SK-N-SH treated with all-trans-retinoic acid at 6 μM for 48 hours (cell line): ENCODE measurements around the gene IQCC.

Experiments
- CREB5 ChIP-seq: fragments of 250-450 bp; sonication (Bioruptor Pico); IDR thresholded peaks from 2 replicates; pipeline ENCODE4 v1.5.1; 2020; ENCODE audit warnings: low read depth, mild to moderate bottlenecking, moderate library complexity
- CSRNP3 ChIP-seq: fragments of 250-450 bp; sonication (Bioruptor Pico); IDR thresholded peaks from 2 replicates; pipeline ENCODE4 v1.5.1; 2021; ENCODE audit warnings: mild to moderate bottlenecking, moderate library complexity
- ESRRG ChIP-seq: fragments of 250-450 bp; sonication (Bioruptor Pico); IDR thresholded peaks from 2 replicates; pipeline ENCODE4 v1.6.1; 2021; ENCODE audit warnings: mild to moderate bottlenecking
- PATZ1 ChIP-seq: fragments of 250-450 bp; sonication (Bioruptor Pico); IDR thresholded peaks from 2 replicates; pipeline ENCODE4 v1.8.0; 2020; ENCODE audit warnings: mild to moderate bottlenecking, moderate library complexity, borderline replicate concordance
- POU6F1 ChIP-seq: fragments of 250-450 bp; sonication (Bioruptor Pico); IDR thresholded peaks from 2 replicates; pipeline ENCODE4 v1.8.0; 2021; ENCODE audit warnings: low read depth, mild to moderate bottlenecking, moderate library complexity, borderline replicate concordance
- RARB ChIP-seq: fragments of 250-450 bp; sonication (Bioruptor Pico); IDR thresholded peaks from 2 replicates; pipeline ENCODE4 v1.8.0; 2021; ENCODE audit warnings: mild to moderate bottlenecking, moderate library complexity
- SNAI2 ChIP-seq: fragments of 250-450 bp; sonication (Bioruptor Pico); IDR thresholded peaks from 2 replicates; pipeline ENCODE4 v1.5.0; 2020; ENCODE audit warnings: mild to moderate bottlenecking, moderate library complexity
- TCF4 ChIP-seq: fragments of 250-450 bp; sonication (Bioruptor Pico); IDR thresholded peaks from 2 replicates; pipeline ENCODE4 v1.8.0; 2021; ENCODE audit warnings: mild to moderate bottlenecking, moderate library complexity, borderline replicate concordance
- TSHZ2 ChIP-seq: fragments of 250-450 bp; sonication (Bioruptor Pico); IDR thresholded peaks from 2 replicates; pipeline ENCODE4 v1.5.0; 2020; ENCODE audit warnings: mild to moderate bottlenecking, moderate library complexity
- ZC3H10 ChIP-seq: fragments of 250-450 bp; sonication (Bioruptor Pico); IDR thresholded peaks from 2 replicates; pipeline ENCODE4 v1.5.1; 2021; ENCODE audit warnings: mild to moderate bottlenecking, moderate library complexity
- ZFP3 ChIP-seq: fragments of 250-450 bp; sonication (Bioruptor Pico); IDR thresholded peaks from 2 replicates; pipeline ENCODE4 v1.5.0; 2020; ENCODE audit warnings: mild to moderate bottlenecking, moderate library complexity
- ZFP30 ChIP-seq: fragments of 450-650 bp; formaldehyde crosslinking; IDR thresholded peaks from 2 replicates; pipeline ENCODE4 v1.5.0; 2022; ENCODE audit warnings: mild to moderate bottlenecking, moderate library complexity

GRCh38 chr1:32192220-32192948 is 13.1 kb upstream of the IQCC start:
- TF ChIP-seq PATZ1 (CRISPR knock-in tag) (no peak), TCF4 (CRISPR knock-in tag) (no peak), ZFP30 (no peak), POU6F1 (no peak), CREB5 (CRISPR knock-in tag) (no peak), SNAI2 (CRISPR knock-in tag) (no peak), RARB (CRISPR knock-in tag) (no peak), TSHZ2 (CRISPR knock-in tag) (no peak), ZC3H10 (CRISPR knock-in tag) (no peak), CSRNP3 (CRISPR knock-in tag) (no peak), ESRRG (CRISPR knock-in tag) (no peak), ZFP3 (CRISPR knock-in tag) (no peak)
